ENCODE measurements around the gene CASS4. TPM values are rescaled to one million over a fixed set of nuclear protein-coding genes. Genes with fewer than 3 reads are reported as not detected.

Gene CASS4
- total and polyA plus RNA-seq, 9 of the 15 experiments (the other 6 are each of a cell fraction or from before 2014, with no cell fraction given) = 8.1 to 53.8 (median 26.7) TPM

DNA sequence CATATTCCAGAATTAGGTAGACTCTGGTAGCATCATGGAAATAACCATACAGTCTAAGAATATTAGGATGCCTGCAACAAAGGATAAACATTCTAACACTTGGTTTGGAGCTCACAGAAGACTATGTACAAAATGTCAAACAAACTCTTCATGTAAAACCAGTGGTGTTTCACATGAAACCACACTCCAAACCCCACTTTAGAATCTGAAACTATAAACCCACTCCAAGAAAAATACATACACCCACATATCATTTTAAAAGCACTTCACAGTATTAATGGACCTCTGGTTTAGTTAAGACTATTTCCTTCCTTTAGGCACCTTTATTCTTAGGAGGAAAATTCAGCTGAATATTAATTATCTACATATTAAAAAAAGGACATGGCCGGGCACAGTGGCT is 30.6 kb upstream of the CASS4 start:
- BruUV-seq (replicated peaks) = no TSS peak
- no peak overlapping the region for H3K4me2 ChIP-seq (ENCODE audit: insufficient read depth, low read length)
- ATAC-seq = no peak
- in situ Hi-C loops (cut with MboI) (no loop called here), intact Hi-C loops (cut with micrococcal nuclease) (no loop called here)
- peaks cover 88% of the 10 kb centered on the region for H3K79me2 ChIP-seq (ENCODE audit: control insufficient read depth, insufficient read depth, low read length)
- H2AFZ ChIP-seq (ENCODE audit: low read depth, low read length) = no peak overlapping the region
- H3K27me3 ChIP-seq (ENCODE audit: control insufficient read depth in 2 of 2, insufficient read depth in 2 of 2, low read length in 2 of 2) = no peaks in the 10 kb centered on the region
- DNase-seq (ENCODE audit: extremely low read depth in 1 of 4, low spot score in 3 of 4) = no peak
- no peaks in the 10 kb centered on the region for H3K9me1 ChIP-seq (ENCODE audit: control insufficient read depth, insufficient read depth, low read length)
- FAIRE-seq = no peak
- peaks cover 91% of the 10 kb centered on the region for H3K36me3 ChIP-seq (ENCODE audit: control insufficient read depth, insufficient read depth, low read length)
- H3K4me3 ChIP-seq = no peak overlapping the region
- H3K9ac ChIP-seq (ENCODE audit: insufficient read depth in 1 of 2, low read depth in 2 of 2, low read length in 2 of 2) = no peak overlapping the region
- ChIA-PET CTCF (ENCODE audit: low intra/inter-chr PET ratio) (no interaction called here), POLR2A (interaction anchor here (0.7 to 1.2 kb wide), 3 partner anchors 9 to 84 kb away, joined by 3 to 4 read pairs (median 3); no protein-coding TSS in a partner anchor)
- H3K27ac ChIP-seq (ENCODE audit: extremely low read depth, low read depth, low read length) = no peak overlapping the region
- no peaks in the 10 kb centered on the region; the same call in 1 of the 2 replicates for H4K20me1 ChIP-seq (replicated peaks; ENCODE audit: control insufficient read depth, insufficient read depth, low read length)
- H3K4me1 ChIP-seq (replicated peaks in 1 of 2; ENCODE audit: control insufficient read depth in 2 of 2, insufficient read depth in 2 of 2, low read length in 2 of 2) = peaks cover 0 to 16% of the 10 kb centered on the region in 2 experiments; a peak in 2 of 5 replicates
- H3K9me3 ChIP-seq (replicated peaks; ENCODE audit: control insufficient read depth, insufficient read depth, low read depth, low read length) = no peaks in the 10 kb centered on the region
- WGBS (ENCODE audit: insufficient coverage, low coverage, missing lambda C conversion rate) = 75% methylated on average over 1 of the region's 1 CpG
- no peak for TF ChIP-seq U2AF2 (optimal IDR thresholded peaks at IDR 0.05; ENCODE audit: low read depth, low read length)
- TF ChIP-seq, protein P1, sequence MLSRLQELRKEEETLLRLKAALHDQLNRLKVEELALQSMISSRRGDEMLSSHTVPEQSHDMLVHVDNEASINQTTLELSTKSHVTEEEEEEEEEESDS (CRISPR knock-in tag; IDR thresholded peaks at IDR 0.05) = no peak
- TF ChIP-seq RBFOX2 (IDR thresholded peaks at IDR 0.05; ENCODE audit: low read depth, low read length) = no peak
- no peak for TF ChIP-seq ZFP36 (IDR thresholded peaks at IDR 0.05; ENCODE audit: low read depth, low read length, partially characterized antibody)
- no peak for TF ChIP-seq ZBTB11 (CRISPR knock-in tag; IDR thresholded peaks at IDR 0.05)
- no peak for TF ChIP-seq TGIF2 (CRISPR knock-in tag; IDR thresholded peaks at IDR 0.05)
- no peak for TF ChIP-seq FOS (IDR thresholded peaks at IDR 0.05; ENCODE audit: extremely low read depth, insufficient read length)
- TF ChIP-seq ZNF3 (CRISPR knock-in tag; IDR thresholded peaks at IDR 0.05) = no peak
- no peak for TF ChIP-seq GATAD2A (IDR thresholded peaks at IDR 0.05)
- no peak for TF ChIP-seq ZFP30 (CRISPR knock-in tag; IDR thresholded peaks at IDR 0.05; ENCODE audit: borderline replicate concordance)
- TF ChIP-seq IRF2 (CRISPR knock-in tag; IDR thresholded peaks at IDR 0.05) = no peak
- TF ChIP-seq ZBTB8A (IDR thresholded peaks at IDR 0.05; ENCODE audit: partially characterized antibody) = no peak
- no peak for TF ChIP-seq ZFP1 (CRISPR knock-in tag; IDR thresholded peaks at IDR 0.05)
- no peak for TF ChIP-seq MYNN (IDR thresholded peaks at IDR 0.05)
- no peak for TF ChIP-seq MYNN (CRISPR knock-in tag; IDR thresholded peaks at IDR 0.05)
- TF ChIP-seq, protein P2, sequence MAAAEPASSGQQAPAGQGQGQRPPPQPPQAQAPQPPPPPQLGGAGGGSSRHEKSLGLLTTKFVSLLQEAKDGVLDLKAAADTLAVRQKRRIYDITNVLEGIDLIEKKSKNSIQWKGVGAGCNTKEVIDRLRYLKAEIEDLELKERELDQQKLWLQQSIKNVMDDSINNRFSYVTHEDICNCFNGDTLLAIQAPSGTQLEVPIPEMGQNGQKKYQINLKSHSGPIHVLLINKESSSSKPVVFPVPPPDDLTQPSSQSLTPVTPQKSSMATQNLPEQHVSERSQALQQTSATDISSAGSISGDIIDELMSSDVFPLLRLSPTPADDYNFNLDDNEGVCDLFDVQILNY (CRISPR knock-in tag; IDR thresholded peaks at IDR 0.05) = no peak
- no peak for TF ChIP-seq POLR2H (tag; IDR thresholded peaks at IDR 0.05; ENCODE audit: low read depth)
- TF ChIP-seq SOX6 (IDR thresholded peaks at IDR 0.05) = no peak
- TF ChIP-seq HNRNPL (IDR thresholded peaks at IDR 0.05; ENCODE audit: low read depth, low read length) = no peak
- TF ChIP-seq TBP (optimal IDR thresholded peaks at IDR 0.05; ENCODE audit: low read depth, low read length) = no peak
